Measurements from ENCODE around the gene MCU.

- no peak for TF ChIP-seq CTCF (IDR thresholded peaks at IDR 0.05; ENCODE audit: insufficient read depth, low read depth, low read length)
- no peak for TF ChIP-seq EZH2 (IDR thresholded peaks at IDR 0.05; ENCODE audit: insufficient read depth, low read length)
Measured at GRCh38 chr10:72720814-72721660, 29.1 kb downstream of the MCU start.
